Activated T-cell treated with anti-CD3 and anti-CD28 coated beads, Interleukin-2, amount 50 U/mL, for 72 hours (primary cell): ENCODE results near the gene METTL25B. TPM values are rescaled to one million over a fixed set of nuclear protein-coding genes. Genes with fewer than 3 reads are reported as not detected.

Experiments
- ATAC-seq, 2 donors: fragments of 150-1000 bp; cut with Tn5 transposase; replicated peaks in 1 of 2; 2 replicates each; pipeline ENCODE4 v1.10.0; 2021; ENCODE audit warnings: moderate library complexity in 2 of 2, mild to moderate bottlenecking in 1 of 2
- DNase-seq, 2 donors: peaks; one replicate each; pipeline ENCODE4 v3.0.0; 2021 to 2022; ENCODE audit warnings: mixed read lengths in 1 of 2
- H3K27ac Mint-ChIP-seq: one replicate; pipeline ENCODE4 v1.8.0; 2022; ENCODE audit warnings: mild to moderate bottlenecking, moderate library complexity, mixed read lengths
- H3K27me3 Mint-ChIP-seq: one replicate; pipeline ENCODE4 v1.8.0; 2022; ENCODE audit warnings: low read depth, mixed read lengths
- H3K36me3 Mint-ChIP-seq, 2 donors: one replicate each; pipeline ENCODE4 v1.8.0; 2022; ENCODE audit warnings: mixed read lengths in 2 of 2, mild to moderate bottlenecking in 1 of 2; ENCODE audit not compliant: insufficient read depth in 2 of 2
- H3K4me1 Mint-ChIP-seq: one replicate; pipeline ENCODE4 v1.8.0; 2022; ENCODE audit warnings: low read depth, mixed read lengths
- H3K4me3 Mint-ChIP-seq, 2 donors: one replicate each; pipeline ENCODE4 v1.8.0; 2022; ENCODE audit warnings: mild to moderate bottlenecking in 2 of 2, mixed read lengths in 2 of 2, moderate library complexity in 2 of 2
- H3K9me3 Mint-ChIP-seq, 2 donors: one replicate each; pipeline ENCODE4 v1.8.0; 2022; ENCODE audit warnings: mixed read lengths in 2 of 2
- total RNA-seq, 2 donors: library from RNA; stranded (reverse); gene quantifications; one replicate each; pipeline ENCODE4 v1.2.3, GENCODE V29; 2022

The METTL25B gene
- total RNA-seq, 2 donors from 2014 or later: 90.5 to 100 TPM

GRCh38 chr1:156721535-156721934 is 6.7 kb upstream of the METTL25B start:
- ATAC-seq (peak; percentile 65 to 83), DNase-seq (peak; percentile 43 to 53)
- Mint-ChIP-seq H3K27me3 (no peaks in the 10 kb centered on the region), H3K4me3 (peak overlapping the region in 1 of 2 donors; percentile 60), H3K27ac (peak overlapping the region; percentile 96), H3K9me3 (no peaks in the 10 kb centered on the region), H3K4me1 (peaks cover 25% of the 10 kb centered on the region), H3K36me3 (peaks cover 10 to 21% of the 10 kb centered on the region in 2 donors)

DNA sequence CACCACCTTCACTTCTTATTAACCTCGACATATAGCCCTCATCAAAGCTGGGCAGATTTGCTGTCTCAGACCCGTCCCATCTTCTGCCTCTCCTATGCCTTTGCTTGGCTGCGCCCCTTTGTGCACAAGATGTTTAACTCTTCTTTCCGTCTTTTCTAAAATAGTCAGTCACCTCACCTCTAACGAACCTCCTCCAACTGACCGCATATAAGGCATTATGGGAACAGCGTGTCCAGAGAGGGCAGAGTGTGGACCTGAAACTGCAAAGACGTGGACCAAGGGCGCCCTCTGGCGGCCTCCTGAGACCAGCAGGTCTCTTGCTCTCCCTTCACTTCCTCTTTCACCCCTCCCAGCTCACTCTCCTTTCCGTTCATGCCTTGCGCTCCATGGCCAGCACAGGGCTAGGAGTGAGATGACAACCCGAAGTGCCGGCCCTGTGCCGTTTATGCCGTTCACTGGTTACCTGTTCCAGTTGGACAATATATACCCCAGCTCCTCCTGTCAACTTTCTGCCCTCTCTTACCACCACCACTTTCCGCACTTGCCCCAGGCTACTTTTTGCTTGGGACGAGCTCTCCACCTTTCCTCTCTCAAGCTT is 2.5 kb upstream of the METTL25B start:
- Mint-ChIP-seq H3K27me3 (no peaks in the 10 kb centered on the region), H3K9me3 (no peaks in the 10 kb centered on the region), H3K4me1 (peaks cover 27% of the 10 kb centered on the region), H3K27ac (no peak overlapping the region), H3K4me3 (no peak overlapping the region), H3K36me3 (peaks cover 13 to 27% of the 10 kb centered on the region in 2 donors)
- peak; percentile 83 to 89 for DNase-seq
- peak; percentile 22 to 40 for ATAC-seq

DNA sequence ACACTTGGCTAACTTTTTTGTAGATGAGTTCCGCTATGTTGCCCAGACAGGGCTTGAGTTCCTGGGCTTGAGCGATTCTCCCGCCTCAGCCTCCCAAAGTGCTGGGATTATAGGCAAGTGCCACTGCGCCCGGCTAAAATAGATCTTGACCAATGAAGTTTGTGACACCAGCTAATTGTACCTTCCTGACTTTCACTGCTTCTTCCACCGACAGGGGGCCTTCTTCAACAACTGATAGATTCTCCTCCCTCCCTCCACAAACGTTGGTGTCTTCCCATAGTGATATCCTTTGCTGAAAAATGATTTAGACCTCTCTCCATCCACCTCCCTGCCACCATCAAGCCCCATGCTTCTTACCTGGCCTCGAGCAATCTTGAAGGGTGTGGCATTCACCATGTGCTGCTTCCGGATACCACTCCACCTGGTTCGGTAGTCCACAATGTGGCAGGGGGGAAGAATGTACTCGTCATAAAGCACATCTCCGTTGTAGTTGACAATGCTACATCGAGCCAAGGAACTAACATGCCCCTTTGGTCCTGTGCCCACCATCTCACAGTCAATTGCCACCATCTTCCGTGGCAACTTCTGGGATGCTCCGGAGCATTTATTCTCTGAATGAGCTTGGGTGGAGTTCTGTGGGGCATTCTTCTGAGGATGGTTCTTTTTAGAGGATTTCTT is 1.6 kb upstream of the METTL25B start:
- no peaks in the 10 kb centered on the region for H3K27me3 Mint-ChIP-seq
- no peak overlapping the region for H3K4me3 Mint-ChIP-seq
- ATAC-seq (no peak), DNase-seq (peak; percentile 67)
- peak overlapping the region; percentile 94 for H3K27ac Mint-ChIP-seq
- H3K4me1 Mint-ChIP-seq: peaks cover 24% of the 10 kb centered on the region
- H3K36me3 Mint-ChIP-seq: peaks cover 10 to 29% of the 10 kb centered on the region in 2 donors
- H3K9me3 Mint-ChIP-seq: no peaks in the 10 kb centered on the region

GRCh38 chr1:156727492-156727891 is 777 bp upstream of the METTL25B start:
- no peak for ATAC-seq
- no peak for DNase-seq
- H3K27me3 Mint-ChIP-seq: no peaks in the 10 kb centered on the region
- peak overlapping the region; percentile 94 for H3K27ac Mint-ChIP-seq
- no peak overlapping the region for H3K4me3 Mint-ChIP-seq
- H3K4me1 Mint-ChIP-seq: peaks cover 23% of the 10 kb centered on the region
- H3K36me3 Mint-ChIP-seq: peaks cover 10 to 28% of the 10 kb centered on the region in 2 donors
- H3K9me3 Mint-ChIP-seq: no peaks in the 10 kb centered on the region

DNA sequence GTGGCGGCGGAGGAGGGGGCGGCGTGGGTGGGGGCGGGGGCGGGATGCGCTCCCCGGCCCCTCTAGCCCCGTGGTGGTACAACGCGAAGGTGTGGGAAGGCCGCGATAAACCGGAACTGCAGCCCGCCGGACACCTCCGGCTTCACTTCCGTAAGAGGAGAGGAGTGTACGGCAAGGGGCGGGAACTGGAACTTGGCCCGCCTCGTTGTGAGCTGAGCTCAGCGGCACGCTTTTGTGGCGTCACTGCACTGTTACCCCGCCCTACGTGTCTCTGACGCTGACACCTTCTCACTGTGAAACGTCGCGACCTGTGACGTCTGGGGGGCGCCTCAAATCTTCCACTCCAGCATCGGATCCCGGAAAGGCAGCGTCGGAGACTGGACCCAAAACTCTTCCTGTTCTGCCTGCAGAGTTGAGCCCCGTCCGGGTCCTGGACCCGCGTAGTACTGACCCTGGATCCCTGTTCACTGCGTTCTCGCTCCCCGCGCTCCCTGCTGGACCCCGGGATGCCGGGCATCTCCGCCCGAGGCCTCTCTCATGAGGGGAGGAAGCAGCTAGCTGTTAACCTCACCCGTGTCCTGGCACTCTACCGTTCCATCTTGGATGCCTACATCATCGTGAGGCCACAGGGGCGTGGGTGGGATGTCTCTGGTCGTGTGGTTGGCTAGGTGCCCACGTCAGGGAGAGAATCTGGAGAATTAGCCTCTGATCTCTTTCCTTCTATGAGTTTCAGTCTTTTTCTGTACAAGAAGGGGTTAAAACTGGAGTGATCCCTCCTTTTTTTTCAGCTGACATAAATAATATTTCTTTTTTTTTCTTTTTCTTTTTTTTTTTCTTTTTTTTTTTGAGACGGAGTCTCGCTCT is 562 bp downstream of the METTL25B start, which contains the start of gene ISG20L2:
TSS of gene ISG20L2 (minus strand) at position 168 of the 864 bp plus-strand sequence. CDS start 1,114 bp downstream, outside the sequence.
- peak; percentile 94 to 95 for ATAC-seq
- Mint-ChIP-seq H3K36me3 (peaks cover 4 to 21% of the 10 kb centered on the region in 2 donors), H3K27me3 (no peaks in the 10 kb centered on the region), H3K4me3 (peak within 1 kb of the TSS in 1 of 2 donors; percentile 97), H3K27ac (peak within 1 kb of the TSS; percentile 99), H3K9me3 (no peaks in the 10 kb centered on the region), H3K4me1 (peaks cover 22% of the 10 kb centered on the region)
- DNase-seq: peak; percentile 95 to 97

GRCh38 chr1:156733989-156734584 is 5.8 kb downstream of the METTL25B start:
- H3K4me1 Mint-ChIP-seq: peaks cover 27% of the 10 kb centered on the region
- peaks cover 1 to 13% of the 10 kb centered on the region in 2 donors for H3K36me3 Mint-ChIP-seq
- no peaks in the 10 kb centered on the region for H3K9me3 Mint-ChIP-seq
- DNase-seq (no peak), ATAC-seq (no peak)
- H3K27me3 Mint-ChIP-seq: no peaks in the 10 kb centered on the region
- no peak overlapping the region for H3K27ac Mint-ChIP-seq
- no peak overlapping the region for H3K4me3 Mint-ChIP-seq

DNA sequence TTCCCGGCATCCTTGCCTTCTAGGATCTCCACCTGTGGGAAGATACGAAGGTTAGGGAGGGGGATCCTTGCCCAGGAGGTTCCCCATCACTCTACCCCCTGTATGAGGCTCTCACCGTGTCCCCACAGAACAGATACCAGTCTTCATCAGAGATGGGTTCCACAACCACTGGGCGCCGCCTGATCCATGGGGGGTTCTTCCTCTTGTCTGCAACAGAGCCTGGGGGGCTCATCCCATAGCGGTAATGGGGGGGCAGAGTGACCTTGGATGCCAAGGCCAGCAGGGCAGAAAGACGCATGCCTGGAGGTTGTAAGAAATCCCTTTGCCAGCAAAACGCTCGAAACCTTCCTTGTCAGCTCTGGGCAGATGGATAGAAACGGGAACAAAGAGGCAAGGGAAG is 10.1 kb downstream of the METTL25B start:
- H3K4me3 Mint-ChIP-seq: no peak overlapping the region
- H3K36me3 Mint-ChIP-seq: peaks cover 1 to 6% of the 10 kb centered on the region in 2 donors
- H3K27ac Mint-ChIP-seq: peak overlapping the region; percentile 41
- H3K9me3 Mint-ChIP-seq: no peaks in the 10 kb centered on the region
- DNase-seq (no peak), ATAC-seq (no peak)
- no peaks in the 10 kb centered on the region for H3K27me3 Mint-ChIP-seq
- peaks cover 31% of the 10 kb centered on the region for H3K4me1 Mint-ChIP-seq

DNA sequence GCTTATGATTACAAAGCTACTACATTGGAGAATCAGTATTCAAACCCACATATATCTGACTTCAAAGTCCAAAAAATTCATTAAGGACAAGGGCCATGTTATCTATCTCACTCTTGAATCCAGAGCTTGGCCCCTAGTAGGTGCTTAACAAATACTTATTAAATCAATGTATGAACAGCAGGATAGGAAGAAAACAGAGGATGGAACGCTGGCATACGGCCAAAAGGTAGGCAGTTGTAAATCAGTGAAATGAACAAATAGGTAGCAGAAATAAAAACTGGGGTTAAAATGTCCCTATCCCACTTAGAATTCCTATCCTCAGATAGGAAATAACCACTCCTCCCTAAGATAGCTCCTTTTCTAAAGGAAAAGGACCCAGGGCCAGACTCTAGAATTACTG is 10.6 kb downstream of the METTL25B start:
- DNase-seq (no peak), ATAC-seq (no peak)
- peak overlapping the region; percentile 13 to 72 for H3K4me3 Mint-ChIP-seq
- H3K27me3 Mint-ChIP-seq: no peaks in the 10 kb centered on the region
- H3K9me3 Mint-ChIP-seq: no peaks in the 10 kb centered on the region
- peaks cover 1 to 9% of the 10 kb centered on the region in 2 donors for H3K36me3 Mint-ChIP-seq
- H3K4me1 Mint-ChIP-seq: peaks cover 31% of the 10 kb centered on the region
- peak overlapping the region; percentile 81 for H3K27ac Mint-ChIP-seq

DNA sequence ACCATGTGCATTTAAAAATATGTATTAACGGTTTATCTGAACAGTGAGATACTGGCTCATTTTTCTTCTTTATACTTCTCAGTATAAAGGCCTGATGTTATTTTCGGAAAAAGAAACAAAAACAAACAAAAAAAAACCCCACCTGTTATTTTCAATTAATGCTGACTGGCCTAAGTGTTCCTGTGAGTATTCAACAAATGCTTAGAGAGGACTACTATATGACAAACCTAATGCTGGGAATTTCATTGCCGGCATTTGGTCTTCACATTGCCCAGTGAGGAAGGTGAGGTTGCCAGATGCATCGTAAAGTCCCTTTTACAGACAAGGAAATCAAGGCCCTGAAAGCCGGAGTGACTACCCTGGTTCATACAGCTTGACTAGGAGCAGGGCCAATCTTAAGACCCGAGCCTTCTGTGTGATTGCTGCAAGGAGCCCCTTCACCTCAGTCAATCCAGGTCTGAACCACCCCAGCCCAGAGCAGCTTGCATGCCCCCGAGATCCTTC is 12.0 kb downstream of the METTL25B start:
- Mint-ChIP-seq H3K4me1 (peaks cover 39% of the 10 kb centered on the region), H3K36me3 (peaks cover 4 to 11% of the 10 kb centered on the region in 2 donors), H3K4me3 (peak overlapping the region; percentile 93 to 100), H3K27me3 (no peaks in the 10 kb centered on the region), H3K9me3 (no peaks in the 10 kb centered on the region), H3K27ac (peak overlapping the region; percentile 98)
- peak in 1 of 2 donors; percentile 25 for DNase-seq
- ATAC-seq: peak in 1 of 2 donors; percentile 0

GRCh38 chr1:156740741-156741480 is 12.6 kb downstream of the METTL25B start, which contains the start of gene MRPL24:
MRPL24 (minus strand) TSS chr1:156741088; CDS start chr1:156738704, 2,384 bp downstream.
- H3K4me3 Mint-ChIP-seq: peak within 1 kb of the TSS; percentile 93 to 100
- DNase-seq: peak; percentile 95 to 96
- H3K4me1 Mint-ChIP-seq: peaks cover 45% of the 10 kb centered on the region
- peak within 1 kb of the TSS; percentile 98 for H3K27ac Mint-ChIP-seq
- peaks cover 7 to 17% of the 10 kb centered on the region in 2 donors for H3K36me3 Mint-ChIP-seq
- peak; percentile 85 to 91 for ATAC-seq
- H3K27me3 Mint-ChIP-seq: no peaks in the 10 kb centered on the region
- H3K9me3 Mint-ChIP-seq: no peaks in the 10 kb centered on the region

DNA sequence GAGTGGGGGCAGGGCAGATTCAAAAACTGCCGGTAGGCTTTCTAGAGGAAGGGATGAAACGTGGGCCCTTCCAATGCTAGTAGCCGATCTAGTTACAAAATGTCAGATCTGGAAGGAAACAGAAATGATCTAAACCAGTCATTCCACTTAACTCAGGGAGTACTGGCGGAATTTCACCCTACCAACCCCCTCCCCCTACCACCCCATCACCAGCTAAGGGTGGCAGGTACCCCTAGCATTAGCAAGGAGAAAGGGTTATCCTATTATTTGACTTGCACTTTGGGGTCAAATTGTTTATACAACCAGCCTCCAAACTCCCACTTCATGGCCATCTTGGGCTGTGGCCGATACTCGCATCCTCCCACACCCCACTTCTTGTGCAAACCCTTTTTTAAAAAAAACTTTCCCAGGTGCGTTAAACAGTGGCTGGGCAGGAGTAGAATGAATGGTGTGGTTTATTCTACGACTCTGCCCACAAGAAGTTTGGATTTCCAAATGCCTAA is 13.3 kb downstream of the METTL25B start:
- peaks cover 7 to 19% of the 10 kb centered on the region in 2 donors for H3K36me3 Mint-ChIP-seq
- H3K4me3 Mint-ChIP-seq: peak overlapping the region; percentile 93 to 100
- no peaks in the 10 kb centered on the region for H3K9me3 Mint-ChIP-seq
- ATAC-seq (peak in 1 of 2 donors; percentile 32), DNase-seq (peak in 1 of 2 donors; percentile 49)
- peak overlapping the region; percentile 98 for H3K27ac Mint-ChIP-seq
- H3K27me3 Mint-ChIP-seq: no peaks in the 10 kb centered on the region
- H3K4me1 Mint-ChIP-seq: peaks cover 51% of the 10 kb centered on the region
